Hematopoietic multipotent progenitor cell (in vitro differentiated cells): ENCODE results near the gene OCIAD2. TPM values are rescaled to one million over a fixed set of nuclear protein-coding genes. Genes with fewer than 3 reads are reported as not detected.
"Not testable (repeated sequence)": the region's sequence is repeated elsewhere in the genome, so short reads cannot be mapped to it uniquely, and the experiment has no call there.

Experiments used
- DNase-seq, 3 donors: peaks; one replicate each; pipeline ENCODE4 v3.0.0-alpha.2; 2011 to 2015; ENCODE audit warnings: low read depth in 2 of 3, low spot score in 2 of 3
- total RNA-seq: library from RNA; depleted of rRNA; stranded (reverse); fragments of >200 nt; gene quantifications from one replicate; pipeline ENCODE4 v1.2.3, GENCODE V29; 2012

OCIAD2 gene, protein sequence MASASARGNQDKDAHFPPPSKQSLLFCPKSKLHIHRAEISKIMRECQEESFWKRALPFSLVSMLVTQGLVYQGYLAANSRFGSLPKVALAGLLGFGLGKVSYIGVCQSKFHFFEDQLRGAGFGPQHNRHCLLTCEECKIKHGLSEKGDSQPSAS
- 10.5 TPM for total RNA-seq

- DNase-seq, result peak; percentile 64 to 92 (median 85)
Observed at GRCh38 chr4:48906206-48907173, at the start of gene OCIAD2. TSS of gene OCIAD2 (minus strand) at chr4:48906774. CDS start at chr4:48904549, 2,225 bp downstream.

DNA sequence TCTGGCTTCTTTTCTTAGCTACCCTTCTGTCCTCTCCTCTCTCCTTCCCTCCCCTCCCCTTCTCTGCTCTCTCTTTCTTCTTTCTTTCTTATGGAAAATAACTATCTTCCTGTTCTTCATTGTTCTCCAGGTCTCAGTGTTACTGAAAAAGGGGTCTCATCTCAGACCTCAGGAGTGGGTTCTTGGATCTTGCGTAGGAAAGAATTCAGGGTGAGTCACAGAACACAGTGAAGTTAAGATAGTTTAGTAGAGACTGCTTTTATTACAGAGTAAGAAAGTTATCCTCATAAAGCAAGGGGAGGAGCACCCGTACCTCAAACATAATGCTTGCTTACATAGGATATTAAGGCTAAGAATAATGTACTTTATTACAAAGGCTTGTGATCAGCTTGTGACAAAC, 47.7 kb upstream of the OCIAD2 start:
- no peak for DNase-seq

GRCh38 chr4:48949518-48950219, 43.1 kb upstream of the OCIAD2 start:
- DNase-seq, result no peak

DNA sequence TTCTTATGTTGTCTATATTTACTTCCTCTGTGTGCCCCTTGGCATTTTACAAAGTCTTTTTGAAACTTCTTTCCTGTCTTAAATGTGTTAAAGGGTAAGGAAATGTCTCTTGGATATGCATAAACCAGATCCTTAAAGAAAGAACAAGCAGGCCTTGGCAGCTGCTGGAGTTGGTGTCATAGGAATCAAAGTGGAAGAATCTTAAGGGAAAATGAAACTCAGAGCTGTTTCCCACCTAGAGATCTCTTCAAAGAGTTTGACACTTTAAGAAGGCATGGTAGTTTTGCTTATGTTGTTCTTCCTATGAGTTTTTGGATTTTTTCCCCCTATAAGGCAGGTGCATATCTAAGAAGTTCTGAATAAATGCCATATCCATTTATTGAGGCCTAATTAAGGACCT, 42.5 kb upstream of the OCIAD2 start:
- no peak for DNase-seq

DNA sequence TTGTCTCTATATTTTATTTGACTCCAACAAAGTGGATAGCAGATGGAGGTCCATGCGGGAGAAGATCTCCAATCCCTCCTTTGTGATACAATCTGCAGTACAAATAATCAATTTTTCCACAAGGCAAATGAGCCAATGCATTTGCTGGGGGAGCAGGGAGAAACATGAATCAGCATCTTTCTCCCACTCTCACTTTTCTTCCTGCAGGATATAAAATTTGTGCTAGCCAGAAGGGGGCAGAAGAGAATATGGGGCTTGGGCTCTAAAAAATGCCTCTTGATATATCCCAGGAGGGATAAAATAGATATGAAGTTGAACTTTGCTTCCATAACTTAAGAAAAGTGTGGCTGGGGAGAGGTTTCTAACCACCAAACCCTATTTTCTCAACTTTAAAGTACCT, 41.2 kb upstream of the OCIAD2 start:
- DNase-seq, result no peak

DNA sequence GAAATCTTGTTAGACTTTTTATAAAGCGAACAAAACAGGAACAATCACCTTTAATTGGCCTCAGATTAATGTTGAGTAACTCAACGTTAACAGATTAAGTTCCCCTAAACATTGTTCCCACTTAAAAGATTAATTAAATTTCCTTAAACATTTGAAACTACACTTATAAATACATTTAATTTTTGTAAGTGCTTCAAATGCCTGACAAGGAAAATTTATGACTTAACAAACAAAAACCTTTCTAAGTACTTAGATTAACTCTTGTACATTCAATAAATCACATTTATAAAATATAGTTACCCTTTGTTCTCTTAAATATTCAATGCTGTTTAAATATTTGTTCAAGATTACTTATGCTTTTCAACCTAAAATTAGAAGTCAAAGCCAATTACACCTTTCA, 39.4 kb upstream of the OCIAD2 start:
- DNase-seq, result no peak

- DNase-seq, result peak in 2 of 3 donors; percentile 5 to 13
Observed at GRCh38 chr4:48944756-48945241, 38.2 kb upstream of the OCIAD2 start.

GRCh38 chr4:48944252-48944651, 37.7 kb upstream of the OCIAD2 start:
- DNase-seq, result no peak

DNA sequence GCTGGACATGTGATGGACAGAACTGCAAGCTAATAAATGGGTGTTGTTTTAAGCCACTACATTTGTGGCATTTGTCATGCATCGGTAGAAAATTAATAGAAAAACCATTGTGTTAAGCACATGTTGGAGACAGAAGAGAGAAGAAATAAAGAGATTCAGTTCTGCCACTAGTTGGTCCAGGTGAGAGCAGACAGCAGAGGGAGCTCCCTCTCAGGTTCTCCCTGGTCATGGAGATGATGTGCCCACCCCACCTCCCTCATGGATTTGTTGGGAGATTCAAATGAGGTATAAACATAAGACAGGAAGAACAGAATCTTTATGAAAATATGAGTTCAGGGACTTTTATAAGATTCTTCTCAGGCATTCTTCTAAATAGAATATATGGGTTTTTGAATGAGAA, 36.8 kb upstream of the OCIAD2 start:
- no peak for DNase-seq

DNA sequence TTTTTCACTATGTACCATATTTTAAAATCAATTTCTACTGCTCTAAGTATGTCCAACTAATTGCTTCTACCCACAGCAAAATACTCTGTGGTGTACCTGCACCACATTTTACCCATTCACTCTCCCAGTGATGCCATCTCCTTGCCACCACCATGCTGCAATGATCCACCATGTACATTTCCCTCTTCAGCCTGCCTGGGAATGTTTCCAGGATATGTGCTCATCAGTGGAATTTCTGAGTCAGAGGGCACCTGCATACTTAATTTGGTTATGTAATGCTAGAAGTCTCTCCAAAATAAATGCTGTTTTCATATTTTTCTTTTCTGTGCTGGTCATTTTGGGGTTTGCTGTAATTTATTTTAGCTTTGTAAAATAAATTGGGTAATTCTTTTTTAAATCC, 33.2 kb upstream of the OCIAD2 start:
- no peak for DNase-seq

DNA sequence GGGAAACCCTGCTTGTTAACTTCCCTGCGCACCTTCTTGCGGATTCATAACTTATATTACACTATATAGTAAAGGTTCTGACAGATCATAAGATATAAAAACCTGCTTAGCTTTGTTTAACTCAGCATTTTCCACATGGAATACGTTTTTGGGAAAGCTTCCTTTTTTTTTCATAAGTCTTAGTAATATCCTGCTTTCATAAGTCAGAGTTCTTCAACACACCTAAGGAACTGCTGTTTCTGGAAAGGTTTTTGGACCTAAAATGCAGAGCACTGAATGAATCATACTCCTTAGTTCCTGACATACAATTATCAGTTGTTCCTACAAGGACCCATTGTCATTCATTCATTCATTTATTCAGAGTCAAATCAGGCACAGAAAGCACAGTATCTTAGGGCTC, 32.3 kb upstream of the OCIAD2 start:
- DNase-seq, result no peak

DNA sequence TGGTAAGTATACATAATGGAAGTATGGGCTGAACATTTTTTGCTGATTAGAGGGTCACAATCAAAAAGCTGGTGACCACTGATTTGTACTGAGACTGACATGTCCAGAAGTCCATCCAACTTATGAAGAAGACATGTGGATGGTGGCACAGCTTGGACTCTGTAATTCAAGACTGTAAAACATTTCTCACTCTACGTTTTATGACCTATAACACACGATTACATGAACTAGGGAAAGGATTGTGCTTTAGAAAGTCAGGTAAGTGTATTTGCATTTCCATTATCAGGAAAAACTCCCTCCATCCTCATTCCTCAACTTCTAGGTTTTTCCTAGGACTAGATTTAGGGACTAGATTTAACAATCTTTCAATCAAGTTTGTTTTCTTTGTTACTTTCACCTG, 30.5 kb upstream of the OCIAD2 start:
- DNase-seq, result no peak

- DNase-seq, result no peak
Observed at GRCh38 chr4:48931459-48931858, 24.9 kb upstream of the OCIAD2 start.

DNA sequence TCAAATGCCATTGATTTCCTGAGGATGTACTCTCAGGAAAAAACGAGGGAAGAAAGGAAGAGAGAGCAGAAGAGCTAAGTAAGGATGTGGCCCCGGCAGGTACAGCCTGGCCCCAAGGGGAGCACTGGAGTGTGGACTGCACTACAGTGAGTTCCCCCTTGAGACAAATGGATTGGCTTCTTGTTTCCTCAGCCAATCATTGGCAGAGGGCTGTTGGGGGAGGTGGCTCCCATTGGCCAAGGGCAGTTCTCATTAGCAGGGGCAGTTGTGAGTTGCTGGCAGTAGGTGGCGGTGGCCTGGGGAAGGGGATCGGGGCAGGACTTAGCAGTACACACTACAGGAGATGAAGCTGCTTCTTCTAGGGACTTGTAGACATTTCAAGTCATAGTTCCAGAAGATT, 24.1 kb upstream of the OCIAD2 start:
- no peak for DNase-seq

DNA sequence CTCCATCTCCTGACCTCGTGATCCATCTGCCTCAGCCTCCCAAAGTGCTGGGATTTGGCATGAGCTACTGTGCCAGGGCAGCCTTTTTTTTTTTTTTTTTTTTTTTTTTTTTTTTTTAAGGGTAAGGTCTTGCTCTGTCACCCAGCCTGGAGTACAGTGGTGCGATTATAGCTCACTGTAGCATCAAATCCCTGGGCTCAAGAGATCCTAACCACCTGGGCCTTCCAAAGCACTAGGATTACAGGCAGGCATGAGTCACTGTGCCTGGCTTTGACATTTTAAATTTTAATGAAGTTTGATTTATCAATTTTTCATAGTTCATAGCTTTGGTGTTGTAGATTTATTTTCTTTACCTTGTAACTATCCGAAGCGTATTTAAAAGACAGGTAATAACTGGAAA, 17.8 kb upstream of the OCIAD2 start:
- DNase-seq, result no peak

GRCh38 chr4:48923065-48923464, 16.5 kb upstream of the OCIAD2 start:
- DNase-seq, result not testable (repeated sequence)

DNA sequence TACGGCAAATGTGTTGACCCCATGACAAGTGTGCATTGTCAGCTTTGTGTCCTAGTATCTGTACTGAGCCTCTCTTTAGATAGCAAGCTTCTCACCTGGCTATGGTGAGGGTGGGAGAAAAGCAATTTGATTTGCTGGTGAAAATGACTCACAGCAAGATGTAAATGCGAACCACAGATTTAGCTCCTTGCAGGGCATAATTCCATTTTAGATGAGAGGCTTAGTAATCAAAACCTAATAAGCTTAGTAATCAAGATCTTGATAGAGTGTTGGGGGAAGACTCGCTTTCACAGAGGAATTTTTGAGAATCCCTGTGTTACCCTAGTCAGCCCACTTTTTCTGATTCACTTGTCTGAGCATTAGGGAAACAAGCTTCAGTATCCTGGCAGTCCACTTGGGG, 7.7 kb upstream of the OCIAD2 start:
- no peak for DNase-seq

DNA sequence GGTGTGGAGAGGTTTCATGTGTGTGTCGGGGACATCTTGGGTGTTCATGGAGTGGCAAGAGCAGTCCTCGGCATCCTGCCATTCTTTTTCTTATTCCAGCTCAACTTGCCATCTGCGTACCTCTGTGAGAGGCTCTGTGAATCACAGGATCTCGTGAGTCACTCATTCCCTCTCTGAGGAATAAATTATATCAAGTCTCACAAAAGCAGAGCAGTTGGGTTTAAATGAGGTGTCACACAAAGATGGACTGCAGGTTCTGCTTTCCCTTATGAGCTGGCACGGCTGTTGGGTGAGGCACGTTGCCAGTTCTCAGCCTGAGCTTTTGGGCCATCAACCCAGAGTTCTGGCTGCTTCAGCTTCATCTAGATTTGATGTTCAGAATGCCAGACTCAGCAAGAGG, 6.8 kb upstream of the OCIAD2 start:
- no peak for DNase-seq

- no peak for DNase-seq
Observed at GRCh38 chr4:48912349-48912748, 5.8 kb upstream of the OCIAD2 start.

- no peak for DNase-seq
Observed at GRCh38 chr4:48910511-48910910, 3.9 kb upstream of the OCIAD2 start.

DNA sequence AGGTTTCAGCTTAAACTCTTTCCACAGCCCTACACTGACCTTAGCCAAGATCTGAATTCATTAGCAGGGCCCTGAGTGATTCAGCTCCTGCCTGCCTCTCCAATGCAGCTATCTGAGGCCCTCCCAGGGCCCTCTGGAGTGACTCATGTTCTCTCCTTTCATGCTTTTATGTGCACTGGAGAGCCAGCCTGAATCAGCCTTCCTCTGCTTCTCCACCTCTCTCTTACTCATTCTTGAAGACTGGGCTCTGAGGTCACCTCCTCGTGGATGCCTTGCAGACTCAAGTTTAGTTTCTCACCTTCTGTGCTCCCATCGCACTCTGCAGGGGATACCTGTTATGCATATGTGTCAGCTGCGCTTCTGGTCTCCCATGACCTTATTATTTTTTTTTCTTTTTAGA, 3.1 kb upstream of the OCIAD2 start:
- DNase-seq, result no peak
